ENCODE data around the gene TELO2.

TELO2 gene

GRCh38 chr16:1486551-1487390 lies 6.4 kb upstream of the TELO2 start:
- Histone ChIP-seq H3K27ac (replicated peaks; ENCODE audit: low read length) (no peak overlapping the region), H3K9ac (ENCODE audit: low read depth, low read length, poor library complexity) (peak overlapping the region; percentile 44), H2BK12ac (ENCODE audit: low read length) (peak overlapping the region; percentile 58), H4K91ac (ENCODE audit: low read depth, low read length, poor library complexity) (no peak overlapping the region), H2BK15ac (ENCODE audit: low read length) (peak overlapping the region; percentile 89), H3K9me3 (replicated peaks in 1 of 2; ENCODE audit: control insufficient read depth in 2 of 2, insufficient read depth in 1 of 2, low read depth in 1 of 2, low read length in 2 of 2) (no peaks in the 10 kb centered on the region), H3K18ac (ENCODE audit: low read length) (no peak overlapping the region), H3K4me2 (ENCODE audit: insufficient read depth, low read length, poor library complexity, severe bottlenecking) (no peak overlapping the region), H2BK5ac (ENCODE audit: low read length) (no peak overlapping the region), H2AK5ac (ENCODE audit: low read depth, low read length) (peak overlapping the region; percentile 70), H3K4ac (ENCODE audit: low read length) (no peak overlapping the region), H3K23ac (ENCODE audit: low read depth, low read length, poor library complexity) (peak overlapping the region; percentile 43), H3K79me1 (ENCODE audit: low read depth, low read length) (peaks cover 6% of the 10 kb centered on the region), H2BK120ac (ENCODE audit: low read depth, low read length) (no peak overlapping the region), H3K14ac (ENCODE audit: low read length) (no peak overlapping the region), H2AFZ (ENCODE audit: low read length) (peak overlapping the region; percentile 16), H3K36me3 (replicated peaks in 1 of 2; ENCODE audit: control insufficient read depth in 2 of 2, insufficient read depth in 2 of 2, low read length in 2 of 2) (no peaks in the 10 kb centered on the region), H3K27me3 (ENCODE audit: control insufficient read depth in 3 of 3, insufficient read depth in 3 of 3, low read depth in 1 of 3, low read length in 3 of 3) (peaks cover 0 to 4% (median 0%) of the 10 kb centered on the region in 3 experiments), H3K4me3 (ENCODE audit: low read length in 2 of 2) (no peak overlapping the region), H4K8ac (ENCODE audit: low read depth, low read length) (no peak overlapping the region), H3K4me1 (ENCODE audit: control insufficient read depth in 2 of 2, insufficient read depth in 1 of 2, low read depth in 1 of 2, low read length in 2 of 2) (no peaks in the 10 kb centered on the region)
- WGBS, 2 donors (ENCODE audit: extremely low coverage in 2 of 2, insufficient read length in 2 of 2, insufficient replicate concordance in 1 of 2): no CpG with 5 or more reads among the region's 33 CpGs
- DNase-seq (ENCODE audit: low spot score): no peak

- H4K8ac ChIP-seq (ENCODE audit: low read depth, low read length): no peak overlapping the region
- no peak overlapping the region for H4K91ac ChIP-seq (ENCODE audit: low read depth, low read length, poor library complexity)
- H2BK120ac ChIP-seq (ENCODE audit: low read depth, low read length): no peak overlapping the region
- no peak overlapping the region for H3K4me2 ChIP-seq (ENCODE audit: insufficient read depth, low read length, poor library complexity, severe bottlenecking)
- H2BK12ac ChIP-seq (ENCODE audit: low read length): peak overlapping the region; percentile 75
- peaks cover 6% of the 10 kb centered on the region for H3K79me1 ChIP-seq (ENCODE audit: low read depth, low read length)
- H3K27me3 ChIP-seq (ENCODE audit: control insufficient read depth in 3 of 3, insufficient read depth in 3 of 3, low read depth in 1 of 3, low read length in 3 of 3): peaks cover 0 to 4% (median 0%) of the 10 kb centered on the region in 3 experiments
- no peaks in the 10 kb centered on the region for H3K9me3 ChIP-seq (replicated peaks in 1 of 2; ENCODE audit: control insufficient read depth in 2 of 2, insufficient read depth in 1 of 2, low read depth in 1 of 2, low read length in 2 of 2)
- no peak overlapping the region for H3K4me3 ChIP-seq (ENCODE audit: low read length in 2 of 2)
- WGBS, 2 donors (ENCODE audit: extremely low coverage in 2 of 2, insufficient read length in 2 of 2, insufficient replicate concordance in 1 of 2): no CpG with 5 or more reads among the region's 39 CpGs
- no peak overlapping the region for H3K27ac ChIP-seq (replicated peaks; ENCODE audit: low read length)
- no peak overlapping the region for H3K14ac ChIP-seq (ENCODE audit: low read length)
- no peak overlapping the region for H3K4ac ChIP-seq (ENCODE audit: low read length)
- DNase-seq (ENCODE audit: low spot score): no peak
- H3K23ac ChIP-seq (ENCODE audit: low read depth, low read length, poor library complexity): no peak overlapping the region
- H3K18ac ChIP-seq (ENCODE audit: low read length): no peak overlapping the region
- H3K36me3 ChIP-seq (replicated peaks in 1 of 2; ENCODE audit: control insufficient read depth in 2 of 2, insufficient read depth in 2 of 2, low read length in 2 of 2): no peaks in the 10 kb centered on the region
- no peak overlapping the region for H2BK5ac ChIP-seq (ENCODE audit: low read length)
- peak overlapping the region; percentile 98 for H2AK5ac ChIP-seq (ENCODE audit: low read depth, low read length)
- H3K9ac ChIP-seq (ENCODE audit: low read depth, low read length, poor library complexity): no peak overlapping the region
- peak overlapping the region; percentile 16 for H2AFZ ChIP-seq (ENCODE audit: low read length)
- H2BK15ac ChIP-seq (ENCODE audit: low read length): peak overlapping the region; percentile 89
- peaks cover under 1 to 2% of the 10 kb centered on the region in 2 donors for H3K4me1 ChIP-seq (ENCODE audit: control insufficient read depth in 2 of 2, insufficient read depth in 1 of 2, low read depth in 1 of 2, low read length in 2 of 2)
These were observed 5.6 kb upstream of the TELO2 start for GRCh38 chr16:1487395-1488053.

GRCh38 chr16:1488054-1488601 lies 5.0 kb upstream of the TELO2 start:
- Histone ChIP-seq H3K9ac (ENCODE audit: low read depth, low read length, poor library complexity) (no peak overlapping the region), H3K36me3 (replicated peaks in 1 of 2; ENCODE audit: control insufficient read depth in 2 of 2, insufficient read depth in 2 of 2, low read length in 2 of 2) (no peaks in the 10 kb centered on the region), H2BK12ac (ENCODE audit: low read length) (peak overlapping the region; percentile 46), H4K91ac (ENCODE audit: low read depth, low read length, poor library complexity) (no peak overlapping the region), H2AFZ (ENCODE audit: low read length) (peak overlapping the region; percentile 16), H3K4ac (ENCODE audit: low read length) (no peak overlapping the region), H3K14ac (ENCODE audit: low read length) (no peak overlapping the region), H3K4me1 (ENCODE audit: control insufficient read depth in 2 of 2, insufficient read depth in 1 of 2, low read depth in 1 of 2, low read length in 2 of 2) (peaks cover 3 to 6% of the 10 kb centered on the region in 2 donors), H2BK120ac (ENCODE audit: low read depth, low read length) (no peak overlapping the region), H3K9me3 (replicated peaks in 1 of 2; ENCODE audit: control insufficient read depth in 2 of 2, insufficient read depth in 1 of 2, low read depth in 1 of 2, low read length in 2 of 2) (no peaks in the 10 kb centered on the region), H3K27ac (replicated peaks; ENCODE audit: low read length) (no peak overlapping the region), H3K23ac (ENCODE audit: low read depth, low read length, poor library complexity) (no peak overlapping the region), H3K18ac (ENCODE audit: low read length) (no peak overlapping the region), H3K79me1 (ENCODE audit: low read depth, low read length) (peaks cover 6% of the 10 kb centered on the region), H3K27me3 (ENCODE audit: control insufficient read depth in 3 of 3, insufficient read depth in 3 of 3, low read depth in 1 of 3, low read length in 3 of 3) (peaks cover 0 to 4% (median 0%) of the 10 kb centered on the region in 3 experiments), H2BK15ac (ENCODE audit: low read length) (peak overlapping the region; percentile 79), H2AK5ac (ENCODE audit: low read depth, low read length) (peak overlapping the region; percentile 98), H2BK5ac (ENCODE audit: low read length) (no peak overlapping the region), H3K4me2 (ENCODE audit: insufficient read depth, low read length, poor library complexity, severe bottlenecking) (no peak overlapping the region), H4K8ac (ENCODE audit: low read depth, low read length) (no peak overlapping the region), H3K4me3 (ENCODE audit: low read length in 2 of 2) (no peak overlapping the region)
- WGBS, 2 donors (ENCODE audit: extremely low coverage in 2 of 2, insufficient read length in 2 of 2, insufficient replicate concordance in 1 of 2): no CpG with 5 or more reads among the region's 24 CpGs
- DNase-seq (ENCODE audit: low spot score): no peak

GRCh38 chr16:1488619-1489018 lies 4.5 kb upstream of the TELO2 start, which contains the start of gene PTX4:
Gene PTX4, minus strand, starts transcription at chr16:1488944. Its CDS starts 35 bp downstream, at chr16:1488909.
- Histone ChIP-seq H3K18ac (ENCODE audit: low read length) (no peak within 1 kb of the TSS), H2BK120ac (ENCODE audit: low read depth, low read length) (no peak within 1 kb of the TSS), H3K9ac (ENCODE audit: low read depth, low read length, poor library complexity) (peak within 1 kb of the TSS; percentile 63)

More at GRCh38 chr16:1488619-1489018, 4.5 kb upstream of the TELO2 start, which contains the start of gene PTX4:
- WGBS, 2 donors (ENCODE audit: extremely low coverage in 2 of 2, insufficient read length in 2 of 2, insufficient replicate concordance in 1 of 2): no CpG with 5 or more reads among the region's 19 CpGs
- Histone ChIP-seq H3K4me1 (ENCODE audit: control insufficient read depth in 2 of 2, insufficient read depth in 1 of 2, low read depth in 1 of 2, low read length in 2 of 2) (peaks cover 3 to 6% of the 10 kb centered on the region in 2 donors), H4K91ac (ENCODE audit: low read depth, low read length, poor library complexity) (no peak within 1 kb of the TSS), H3K4me3 (ENCODE audit: low read length in 2 of 2) (no peak within 1 kb of the TSS), H3K14ac (ENCODE audit: low read length) (no peak within 1 kb of the TSS), H3K4me2 (ENCODE audit: insufficient read depth, low read length, poor library complexity, severe bottlenecking) (no peak within 1 kb of the TSS), H3K27me3 (ENCODE audit: control insufficient read depth in 3 of 3, insufficient read depth in 3 of 3, low read depth in 1 of 3, low read length in 3 of 3) (peaks cover 0 to 4% (median 0%) of the 10 kb centered on the region in 3 experiments), H3K36me3 (replicated peaks in 1 of 2; ENCODE audit: control insufficient read depth in 2 of 2, insufficient read depth in 2 of 2, low read length in 2 of 2) (no peaks in the 10 kb centered on the region), H2AFZ (ENCODE audit: low read length) (peak within 1 kb of the TSS; percentile 16), H3K79me1 (ENCODE audit: low read depth, low read length) (peaks cover 7% of the 10 kb centered on the region), H3K9me3 (replicated peaks in 1 of 2; ENCODE audit: control insufficient read depth in 2 of 2, insufficient read depth in 1 of 2, low read depth in 1 of 2, low read length in 2 of 2) (no peaks in the 10 kb centered on the region), H4K8ac (ENCODE audit: low read depth, low read length) (no peak within 1 kb of the TSS), H2BK5ac (ENCODE audit: low read length) (no peak within 1 kb of the TSS), H2BK15ac (ENCODE audit: low read length) (peak within 1 kb of the TSS; percentile 79), H2AK5ac (ENCODE audit: low read depth, low read length) (peak within 1 kb of the TSS; percentile 98), H3K23ac (ENCODE audit: low read depth, low read length, poor library complexity) (no peak within 1 kb of the TSS), H3K4ac (ENCODE audit: low read length) (no peak within 1 kb of the TSS), H2BK12ac (ENCODE audit: low read length) (peak within 1 kb of the TSS; percentile 46), H3K27ac (replicated peaks; ENCODE audit: low read length) (no peak within 1 kb of the TSS)
- DNase-seq (ENCODE audit: low spot score): no peak
